ENCODE measurements around the gene EGR2.

EGR2 gene

DNA sequence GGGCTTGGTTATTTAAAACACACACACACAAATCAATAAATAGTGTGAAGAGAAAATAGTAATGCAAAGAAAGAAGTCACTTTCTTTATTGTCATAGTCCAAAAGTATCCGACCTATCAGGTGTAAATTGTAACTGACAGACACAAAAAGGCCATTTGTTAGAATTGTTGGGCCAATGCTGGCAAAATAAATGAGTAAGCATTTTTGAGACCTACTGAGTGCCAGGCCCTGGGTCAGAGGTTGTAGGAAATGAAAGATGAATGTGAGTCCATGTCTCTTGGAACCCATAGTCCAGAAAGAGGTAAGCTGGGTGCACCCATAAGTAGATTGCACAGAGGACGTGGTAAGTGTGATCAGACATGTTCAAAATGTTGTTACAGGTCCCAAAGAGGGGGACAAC is 13.5 kb upstream of the EGR2 start:
- no peak overlapping the region for H3K27ac ChIP-seq
- DNase-seq = no peak

DNA sequence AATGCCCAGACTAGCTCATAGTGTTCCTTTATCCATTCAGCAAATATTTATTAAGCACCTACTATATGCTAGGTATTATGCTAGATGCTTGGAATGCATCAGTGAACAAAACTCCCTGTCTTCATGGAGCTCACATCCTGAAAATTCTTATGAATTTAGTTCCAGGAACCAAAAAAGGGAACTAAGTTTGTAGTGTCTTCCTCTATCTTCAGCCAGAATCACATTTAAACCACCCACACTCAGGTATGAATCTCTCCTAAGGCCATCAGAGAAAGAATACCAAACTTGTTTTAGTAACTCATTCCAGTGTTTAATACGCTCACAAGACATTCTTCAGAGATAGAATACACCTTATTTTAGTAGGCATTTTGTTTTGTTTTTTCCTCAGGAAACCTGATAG is 10.1 kb upstream of the EGR2 start:
- TF ChIP-seq, protein P1, sequence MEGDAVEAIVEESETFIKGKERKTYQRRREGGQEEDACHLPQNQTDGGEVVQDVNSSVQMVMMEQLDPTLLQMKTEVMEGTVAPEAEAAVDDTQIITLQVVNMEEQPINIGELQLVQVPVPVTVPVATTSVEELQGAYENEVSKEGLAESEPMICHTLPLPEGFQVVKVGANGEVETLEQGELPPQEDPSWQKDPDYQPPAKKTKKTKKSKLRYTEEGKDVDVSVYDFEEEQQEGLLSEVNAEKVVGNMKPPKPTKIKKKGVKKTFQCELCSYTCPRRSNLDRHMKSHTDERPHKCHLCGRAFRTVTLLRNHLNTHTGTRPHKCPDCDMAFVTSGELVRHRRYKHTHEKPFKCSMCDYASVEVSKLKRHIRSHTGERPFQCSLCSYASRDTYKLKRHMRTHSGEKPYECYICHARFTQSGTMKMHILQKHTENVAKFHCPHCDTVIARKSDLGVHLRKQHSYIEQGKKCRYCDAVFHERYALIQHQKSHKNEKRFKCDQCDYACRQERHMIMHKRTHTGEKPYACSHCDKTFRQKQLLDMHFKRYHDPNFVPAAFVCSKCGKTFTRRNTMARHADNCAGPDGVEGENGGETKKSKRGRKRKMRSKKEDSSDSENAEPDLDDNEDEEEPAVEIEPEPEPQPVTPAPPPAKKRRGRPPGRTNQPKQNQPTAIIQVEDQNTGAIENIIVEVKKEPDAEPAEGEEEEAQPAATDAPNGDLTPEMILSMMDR (IDR thresholded peaks at IDR 0.05; ENCODE audit: low read depth, low read length, missing control alignments) = no peak
- Histone ChIP-seq H3K27me3 (replicated peaks) (no peaks in the 10 kb centered on the region), H3K36me3 (replicated peaks) (no peaks in the 10 kb centered on the region), H3K4me3 (ENCODE audit: low read depth, low read length) (no peak overlapping the region), H3K27ac (no peak overlapping the region)
- in situ Hi-C loops (cut with HindIII; ENCODE audit: low pct_ligation_motif_present, low sequenced_read_pairs) = no loop called here
- DNase-seq = no peak

More for the DNA sequence above, 13.5 kb upstream of the EGR2 start:
- Histone ChIP-seq H3K27me3 (replicated peaks) (no peaks in the 10 kb centered on the region), H3K36me3 (replicated peaks) (no peaks in the 10 kb centered on the region), H3K4me3 (ENCODE audit: low read depth, low read length) (no peak overlapping the region)
- TF ChIP-seq, protein P1 (IDR thresholded peaks at IDR 0.05; ENCODE audit: low read depth, low read length, missing control alignments) = no peak
- in situ Hi-C loops (cut with HindIII; ENCODE audit: low pct_ligation_motif_present, low sequenced_read_pairs) = no loop called here

DNA sequence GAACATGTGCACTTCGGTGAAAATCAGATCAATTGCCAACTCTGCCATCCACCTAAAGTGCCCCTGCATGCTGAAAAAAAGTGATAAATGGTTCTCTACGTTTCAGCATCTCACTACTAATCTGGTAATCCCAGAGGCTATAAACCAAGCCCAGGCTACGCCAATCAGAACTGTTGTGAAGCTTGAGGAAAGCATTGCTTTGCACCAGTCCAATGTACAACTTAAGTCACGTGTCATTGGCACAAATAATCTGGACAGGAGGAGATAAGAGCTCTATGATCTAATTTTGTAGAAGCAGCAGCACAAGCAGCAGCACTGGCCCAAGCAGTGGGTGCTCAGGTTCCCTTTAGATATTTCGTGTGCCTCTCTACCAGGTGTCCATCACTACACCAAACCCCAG is 4.4 kb upstream of the EGR2 start:
- Histone ChIP-seq H3K27me3 (replicated peaks) (peaks cover 16% of the 10 kb centered on the region), H3K36me3 (replicated peaks) (no peaks in the 10 kb centered on the region), H3K4me3 (ENCODE audit: low read depth, low read length) (no peak overlapping the region), H3K27ac (no peak overlapping the region)
- TF ChIP-seq, protein P1 (IDR thresholded peaks at IDR 0.05; ENCODE audit: low read depth, low read length, missing control alignments) = no peak
- in situ Hi-C loops (cut with HindIII; ENCODE audit: low pct_ligation_motif_present, low sequenced_read_pairs) = loop anchor here (25.0 kb wide), 1 partner anchor 208 kb away; no protein-coding TSS in a partner anchor
- no peak for DNase-seq

DNA sequence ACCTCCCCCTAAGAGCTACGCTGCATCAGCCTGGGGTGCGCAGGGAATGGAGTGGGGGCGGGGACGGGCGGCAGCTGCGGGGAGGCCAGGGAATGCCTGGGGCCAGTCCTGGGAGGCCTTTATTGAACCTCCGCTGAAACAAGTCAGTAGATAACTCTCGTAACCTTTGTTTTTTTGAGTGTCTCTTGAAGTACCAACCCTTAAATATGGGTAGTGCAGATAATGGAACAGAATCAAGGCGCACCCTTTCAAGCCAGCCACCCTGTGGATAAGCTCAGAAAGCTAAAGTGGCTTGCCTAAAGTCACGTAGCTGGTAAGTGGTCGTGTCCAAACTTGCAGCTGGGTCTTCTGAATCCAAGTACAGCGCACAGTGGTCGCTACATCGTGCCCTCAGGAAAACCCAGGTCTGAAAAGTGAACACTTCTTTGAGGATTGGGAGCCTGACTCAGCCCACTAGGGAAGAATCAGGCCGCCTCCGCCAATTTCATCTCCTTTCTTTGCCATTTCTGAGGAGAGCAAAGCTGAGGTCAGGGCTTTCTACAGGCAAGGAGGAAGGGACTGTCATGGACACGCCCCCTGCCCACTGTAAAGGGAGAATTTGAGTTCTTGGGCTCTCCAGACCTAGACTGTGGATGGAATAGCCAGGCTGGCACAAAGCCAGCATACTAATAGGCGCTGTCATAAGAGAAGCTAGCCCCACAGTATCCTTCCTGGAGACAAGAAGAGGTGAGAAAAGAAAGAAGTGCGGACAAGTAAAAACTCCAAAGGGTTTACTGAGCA is 3.2 kb upstream of the EGR2 start:
- TF ChIP-seq, protein P1 (IDR thresholded peaks at IDR 0.05; ENCODE audit: low read depth, low read length, missing control alignments) = no peak
- Histone ChIP-seq H3K36me3 (replicated peaks) (no peaks in the 10 kb centered on the region), H3K27ac (no peak overlapping the region), H3K27me3 (replicated peaks) (peaks cover 28% of the 10 kb centered on the region), H3K4me3 (ENCODE audit: low read depth, low read length) (no peak overlapping the region)
- DNase-seq = no peak
- in situ Hi-C loops (cut with HindIII; ENCODE audit: low pct_ligation_motif_present, low sequenced_read_pairs) = loop anchor here (25.0 kb wide), 1 partner anchor 207 kb away; no protein-coding TSS in a partner anchor

DNA sequence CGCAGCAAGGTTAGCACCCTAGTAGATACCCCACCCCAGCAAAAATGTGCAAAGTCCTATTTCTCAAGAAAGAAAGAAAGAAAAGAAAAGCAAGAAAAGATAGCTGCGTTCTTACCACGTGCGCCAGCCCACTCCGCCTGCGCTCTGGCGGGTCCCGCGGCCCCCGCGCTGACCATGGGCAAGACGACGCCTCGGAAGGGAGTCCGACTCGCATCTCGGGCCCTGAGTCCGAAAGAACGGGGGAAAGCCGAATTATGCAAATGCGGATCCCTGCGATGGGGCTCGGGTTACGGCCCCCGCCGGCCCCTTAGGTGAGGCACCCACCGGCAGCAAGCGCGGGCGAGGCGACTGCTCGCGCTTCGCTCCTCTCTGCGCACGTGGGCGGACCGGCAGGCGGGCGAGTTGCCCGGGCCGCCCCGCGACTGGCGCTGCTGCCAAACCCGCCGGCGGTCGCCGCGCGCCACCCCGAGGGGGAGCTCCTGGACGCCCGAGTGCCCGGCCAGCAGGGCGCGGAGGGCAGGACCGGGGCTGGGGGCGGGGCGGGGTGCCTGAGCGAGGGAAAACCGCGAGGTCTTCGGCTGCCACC is 2.4 kb upstream of the EGR2 start:
- in situ Hi-C loops (cut with HindIII; ENCODE audit: low pct_ligation_motif_present, low sequenced_read_pairs) = loop anchor here (25.0 kb wide), 1 partner anchor 206 kb away; no protein-coding TSS in a partner anchor

More for the DNA sequence above, 2.4 kb upstream of the EGR2 start:
- Histone ChIP-seq H3K27me3 (replicated peaks) (peaks cover 32% of the 10 kb centered on the region), H3K36me3 (replicated peaks) (no peaks in the 10 kb centered on the region), H3K27ac (no peak overlapping the region), H3K4me3 (ENCODE audit: low read depth, low read length) (peak overlapping the region; percentile 15)
- TF ChIP-seq, protein P1 (IDR thresholded peaks at IDR 0.05; ENCODE audit: low read depth, low read length, missing control alignments) = no peak
- no peak for DNase-seq
